HT1080 (cell line): Measurements from ENCODE around the gene FOXL2NB. TPM values are rescaled to one million over a fixed set of nuclear protein-coding genes. Genes with fewer than 3 reads are reported as not detected.

Source experiments
- DNase-seq: peaks from one replicate; pipeline ENCODE4 v3.0.0-alpha.2; 2015; ENCODE audit warnings: low read depth
- total RNA-seq: library from RNA; depleted of rRNA; stranded (reverse); fragments of >200 nt; shearing (Covaris generic); gene quantifications from 2 replicates; pipeline ENCODE4 v1.2.3, GENCODE V29; 2014

FOXL2NB gene
- total RNA-seq, 1 experiment from 2014 or later, result not detected

GRCh38 chr3:138928727-138929372 lies 18.2 kb upstream of the FOXL2NB start:
- no peak for DNase-seq

- DNase-seq, result no peak
These were observed 13.8 kb upstream of the FOXL2NB start for GRCh38 chr3:138933068-138933668.

- no peak for DNase-seq
These were observed 12.9 kb upstream of the FOXL2NB start for GRCh38 chr3:138933981-138934691.

- no peak for DNase-seq
These were observed 11.5 kb upstream of the FOXL2NB start for GRCh38 chr3:138935505-138935862.

GRCh38 chr3:138935863-138936740 lies 10.9 kb upstream of the FOXL2NB start:
- peak; percentile 64 for DNase-seq

- DNase-seq, result no peak
These were observed 10.0 kb upstream of the FOXL2NB start for GRCh38 chr3:138936741-138937689.

GRCh38 chr3:138937690-138938055 lies 9.3 kb upstream of the FOXL2NB start:
- no peak for DNase-seq

GRCh38 chr3:138938056-138938876 lies 8.8 kb upstream of the FOXL2NB start:
- no peak for DNase-seq

- DNase-seq, result no peak
These were observed 8.0 kb upstream of the FOXL2NB start for GRCh38 chr3:138938877-138939560.

- DNase-seq, result no peak
These were observed 7.3 kb upstream of the FOXL2NB start for GRCh38 chr3:138939561-138940241.

GRCh38 chr3:138940446-138940845 lies 6.6 kb upstream of the FOXL2NB start:
- DNase-seq, result no peak

- DNase-seq, result peak; percentile 66
These were observed 5.6 kb upstream of the FOXL2NB start for GRCh38 chr3:138941259-138941885.

- DNase-seq, result no peak
These were observed 4.7 kb upstream of the FOXL2NB start for GRCh38 chr3:138942271-138942670.

GRCh38 chr3:138942861-138943623 lies 4.0 kb upstream of the FOXL2NB start:
- no peak for DNase-seq

- DNase-seq, result no peak
These were observed 3.0 kb upstream of the FOXL2NB start for GRCh38 chr3:138943724-138944653.

GRCh38 chr3:138944654-138944928 lies 2.4 kb upstream of the FOXL2NB start:
- DNase-seq, result no peak
